IPS-15b (cell line): Measurements from ENCODE around the gene SPATA20.

Experiments used
- H3K27me3 ChIP-seq: one replicate; pipeline ENCODE4 v1.6.1; 2013; ENCODE audit warnings: low read length; ENCODE audit not compliant: control insufficient read depth, insufficient read depth
- H3K36me3 ChIP-seq: one replicate; pipeline ENCODE4 v1.6.1; 2013; ENCODE audit warnings: low read length; ENCODE audit not compliant: control insufficient read depth, insufficient read depth
- H3K4me1 ChIP-seq: one replicate; pipeline ENCODE4 v1.6.1; 2013; ENCODE audit warnings: mild to moderate bottlenecking, low read length; ENCODE audit not compliant: control insufficient read depth, insufficient read depth
- H3K4me3 ChIP-seq: one replicate; pipeline ENCODE4 v1.5.1; 2013; ENCODE audit warnings: low read depth, low read length
- H3K9ac ChIP-seq: one replicate; pipeline ENCODE4 v1.6.1; 2013; ENCODE audit warnings: low read depth, mild to moderate bottlenecking, low read length
- H3K9me3 ChIP-seq: one replicate; pipeline ENCODE4 v1.6.1; 2013; ENCODE audit warnings: mild to moderate bottlenecking, low read length; ENCODE audit not compliant: control insufficient read depth, insufficient read depth

Gene SPATA20

GRCh38 chr17:50544516-50544915 lies 2.5 kb upstream of the SPATA20 start:
- peaks cover 10% of the 10 kb centered on the region for H3K4me1 ChIP-seq
- peaks cover 13% of the 10 kb centered on the region for H3K27me3 ChIP-seq
- H3K9me3 ChIP-seq, result no peaks in the 10 kb centered on the region
- no peak overlapping the region for H3K9ac ChIP-seq
- H3K36me3 ChIP-seq, result no peaks in the 10 kb centered on the region
- no peak overlapping the region for H3K4me3 ChIP-seq

GRCh38 chr17:50545311-50545710 lies 1.7 kb upstream of the SPATA20 start:
- H3K27me3 ChIP-seq, result peaks cover 13% of the 10 kb centered on the region
- no peaks in the 10 kb centered on the region for H3K9me3 ChIP-seq
- no peak overlapping the region for H3K4me3 ChIP-seq
- H3K9ac ChIP-seq, result no peak overlapping the region
- H3K4me1 ChIP-seq, result peaks cover 7% of the 10 kb centered on the region
- H3K36me3 ChIP-seq, result no peaks in the 10 kb centered on the region

GRCh38 chr17:50546701-50547034 lies 306 bp upstream of the SPATA20 start:
- no peak overlapping the region for H3K4me3 ChIP-seq
- no peak overlapping the region for H3K9ac ChIP-seq
- no peaks in the 10 kb centered on the region for H3K9me3 ChIP-seq
- H3K4me1 ChIP-seq, result peaks cover 9% of the 10 kb centered on the region
- peaks cover 5% of the 10 kb centered on the region for H3K27me3 ChIP-seq
- no peaks in the 10 kb centered on the region for H3K36me3 ChIP-seq

GRCh38 chr17:50547736-50548083 lies 736 bp downstream of the SPATA20 start:
- H3K27me3 ChIP-seq, result peaks cover 3% of the 10 kb centered on the region
- no peak overlapping the region for H3K9ac ChIP-seq
- no peaks in the 10 kb centered on the region for H3K9me3 ChIP-seq
- peaks cover 7% of the 10 kb centered on the region for H3K4me1 ChIP-seq
- no peaks in the 10 kb centered on the region for H3K36me3 ChIP-seq
- peak overlapping the region; percentile 52 for H3K4me3 ChIP-seq

- Histone ChIP-seq H3K4me1 (peaks cover 5% of the 10 kb centered on the region), H3K4me3 (no peak overlapping the region), H3K9me3 (no peaks in the 10 kb centered on the region), H3K27me3 (no peaks in the 10 kb centered on the region), H3K36me3 (no peaks in the 10 kb centered on the region), H3K9ac (no peak overlapping the region)
Measured at GRCh38 chr17:50548831-50549230, 1.9 kb downstream of the SPATA20 start.

GRCh38 chr17:50549256-50549941 lies 2.4 kb downstream of the SPATA20 start:
- H3K27me3 ChIP-seq, result no peaks in the 10 kb centered on the region
- no peak overlapping the region for H3K9ac ChIP-seq
- no peaks in the 10 kb centered on the region for H3K36me3 ChIP-seq
- H3K4me3 ChIP-seq, result no peak overlapping the region
- no peaks in the 10 kb centered on the region for H3K9me3 ChIP-seq
- H3K4me1 ChIP-seq, result peaks cover 5% of the 10 kb centered on the region

GRCh38 chr17:50549969-50550368 lies 3.0 kb downstream of the SPATA20 start:
- no peak overlapping the region for H3K9ac ChIP-seq
- no peak overlapping the region for H3K4me3 ChIP-seq
- no peaks in the 10 kb centered on the region for H3K36me3 ChIP-seq
- peaks cover 5% of the 10 kb centered on the region for H3K4me1 ChIP-seq
- no peaks in the 10 kb centered on the region for H3K27me3 ChIP-seq
- H3K9me3 ChIP-seq, result no peaks in the 10 kb centered on the region

- H3K36me3 ChIP-seq, result no peaks in the 10 kb centered on the region
- no peak overlapping the region for H3K4me3 ChIP-seq
- no peaks in the 10 kb centered on the region for H3K9me3 ChIP-seq
- peaks cover 5% of the 10 kb centered on the region for H3K4me1 ChIP-seq
- no peaks in the 10 kb centered on the region for H3K27me3 ChIP-seq
- H3K9ac ChIP-seq, result no peak overlapping the region
Measured at GRCh38 chr17:50550661-50551432, 3.9 kb downstream of the SPATA20 start.

- H3K27me3 ChIP-seq, result peaks cover 4% of the 10 kb centered on the region
- H3K4me3 ChIP-seq, result no peak overlapping the region
- no peaks in the 10 kb centered on the region for H3K9me3 ChIP-seq
- no peak overlapping the region for H3K9ac ChIP-seq
- no peaks in the 10 kb centered on the region for H3K36me3 ChIP-seq
- peaks cover 5% of the 10 kb centered on the region for H3K4me1 ChIP-seq
Measured at GRCh38 chr17:50551433-50551815, 4.5 kb downstream of the SPATA20 start.

- Histone ChIP-seq H3K9me3 (no peaks in the 10 kb centered on the region), H3K36me3 (no peaks in the 10 kb centered on the region), H3K27me3 (peaks cover 8% of the 10 kb centered on the region), H3K4me1 (peaks cover 5% of the 10 kb centered on the region), H3K9ac (no peak overlapping the region), H3K4me3 (no peak overlapping the region)
Measured at GRCh38 chr17:50551884-50552283, 4.9 kb downstream of the SPATA20 start.

- no peak overlapping the region for H3K9ac ChIP-seq
- peaks cover 28% of the 10 kb centered on the region for H3K27me3 ChIP-seq
- H3K9me3 ChIP-seq, result no peaks in the 10 kb centered on the region
Measured at GRCh38 chr17:50554201-50554600, 7.2 kb downstream of the SPATA20 start.

GRCh38 chr17:50556803-50557202 lies 9.8 kb downstream of the SPATA20 start:
- no peaks in the 10 kb centered on the region for H3K36me3 ChIP-seq
- peaks cover 34% of the 10 kb centered on the region for H3K27me3 ChIP-seq
- no peak overlapping the region for H3K9ac ChIP-seq
- no peak overlapping the region for H3K4me3 ChIP-seq
- peaks cover 4% of the 10 kb centered on the region for H3K4me1 ChIP-seq
- no peaks in the 10 kb centered on the region for H3K9me3 ChIP-seq

More at GRCh38 chr17:50554201-50554600, 7.2 kb downstream of the SPATA20 start:
- H3K36me3 ChIP-seq, result no peaks in the 10 kb centered on the region
- H3K4me3 ChIP-seq, result no peak overlapping the region
- peaks cover 6% of the 10 kb centered on the region for H3K4me1 ChIP-seq
